Aorta (tissue), 5 donors: ENCODE data around the gene RSPO3. TPM values are rescaled to one million over a fixed set of nuclear protein-coding genes. Genes with fewer than 3 reads are reported as not detected.

Source experiments
- ATAC-seq: fragments of 200-7000 bp; cut with Tn5 transposase; one replicate; pipeline ENCODE4 v1.9.1; 2022; ENCODE audit warnings: moderate library complexity; ENCODE audit not compliant: low FRiP score
- DNase-seq, 2 donors: peaks; one replicate each; pipeline ENCODE4 v3.0.0-alpha.2; 2020
- H3K27ac ChIP-seq, 2 donors: one replicate each; pipeline ENCODE4 v1.5.1; 2013; ENCODE audit warnings: low read length in 2 of 2, mild to moderate bottlenecking in 2 of 2, moderate library complexity in 2 of 2, control low read depth in 1 of 2, inconsistent platforms in 1 of 2, low read depth in 1 of 2
- H3K27me3 ChIP-seq, 2 donors: one replicate each; pipeline ENCODE4 v1.6.1; 2013; ENCODE audit warnings: control low read depth in 1 of 2, low read length in 1 of 2, mild to moderate bottlenecking in 1 of 2, moderate library complexity in 1 of 2; ENCODE audit not compliant: insufficient read depth in 2 of 2, control insufficient read depth in 1 of 2
- H3K36me3 ChIP-seq, 2 donors: one replicate each; pipeline ENCODE4 v1.6.1; 2013; ENCODE audit warnings: control low read depth in 1 of 2, low read length in 1 of 2, mild to moderate bottlenecking in 1 of 2; ENCODE audit not compliant: insufficient read depth in 2 of 2, control insufficient read depth in 1 of 2
- H3K4me1 ChIP-seq, 2 donors: one replicate each; pipeline ENCODE4 v1.6.1; 2013; ENCODE audit warnings: low read length in 2 of 2, control low read depth in 1 of 2, mild to moderate bottlenecking in 1 of 2, moderate library complexity in 1 of 2; ENCODE audit not compliant: insufficient read depth in 2 of 2, control insufficient read depth in 1 of 2
- H3K4me3 ChIP-seq, 2 donors: one replicate each; pipeline ENCODE4 v1.5.1; 2013; ENCODE audit warnings: low read length in 2 of 2, control low read depth in 1 of 2, mild to moderate bottlenecking in 1 of 2
- H3K9me3 ChIP-seq: one replicate; pipeline ENCODE4 v1.6.1; 2013; ENCODE audit warnings: mild to moderate bottlenecking, low read length; ENCODE audit not compliant: control insufficient read depth
- WGBS, 2 donors: extraction: QIAGEN DNeasy Blood & Tissue Kit; methylation state at CpG; one replicate each; pipeline ENCODE4 v1.1.7; 2013; 5-methylcytosine and 5-hydroxymethylcytosine counted together
- intact Hi-C, 2 donors: fragments of 100-400 bp; cut with DNase I; formaldehyde crosslinking; loops; one replicate each; pipeline versions ENCODE4 v1.14.2 to v1.15.0; 2022
- polyA plus RNA-seq, 2 donors: library from polyadenylated mRNA; stranded (reverse); fragments of 200-250 nt; gene quantifications; one replicate each; pipeline ENCODE4 v1.2.3, GENCODE V29; 2013
- total RNA-seq, 2 donors: library from RNA; stranded (reverse); fragmentation: NEBNext Ultra II Directional; extraction: Animal tissue kit (Norgen Biotek cat#: 25700); gene quantifications; one replicate each; pipeline ENCODE4 v1.2.1, GENCODE V29; 2021
- donor health status: healthy with polysubstance abuse.
- donor health status: Bipolar disorder and iron deficiency.
- donor health status: DM: no; HTN: no; CAD: no.
- donor health status: DM: no; HTN: no; CAD: no.
- donor health status: DM: yes; HTN: yes; CAD: no.

RSPO3 gene
- total and polyA plus RNA-seq, 4 donors = 0.38 to 12.5 (median 5.2) TPM; not detected in 1

DNA sequence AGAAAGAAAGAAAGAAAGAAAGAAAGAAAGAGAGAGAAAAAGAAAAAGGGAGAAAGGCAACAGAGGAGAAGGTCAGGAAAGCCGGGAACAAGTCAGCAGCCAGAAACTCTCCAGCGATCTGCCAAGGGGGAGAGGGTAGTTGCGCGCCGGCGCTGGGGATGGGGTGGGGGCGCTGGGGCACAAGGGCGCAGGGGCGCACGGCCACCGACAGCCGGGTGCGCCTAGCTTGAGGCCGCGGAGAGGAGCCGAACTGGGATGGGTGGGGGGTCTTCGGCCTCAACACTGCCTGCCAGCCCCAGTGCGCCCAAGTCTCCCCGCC lies 533 bp upstream of the RSPO3 start:
- H3K4me3 ChIP-seq = peak overlapping the region in 1 of 2 donors; percentile 69

GRCh38 chr6:127119102-127120022 lies 891 bp downstream of the RSPO3 start:
- Histone ChIP-seq H3K36me3 (no peaks in the 10 kb centered on the region), H3K27me3 (no peaks in the 10 kb centered on the region), H3K9me3 (no peaks in the 10 kb centered on the region), H3K4me3 (peak overlapping the region; percentile 69), H3K27ac (no peak overlapping the region), H3K4me1 (no peaks in the 10 kb centered on the region)
- intact Hi-C loops = loop anchor here in 1 of 2 donors (10.0 kb wide), 1 partner anchor 315 kb away; no protein-coding TSS in a partner anchor
- 1% methylated on average over 82 of the region's 82 CpGs for WGBS, 2 donors
- DNase-seq (peak in 1 of 2 donors; percentile 76), ATAC-seq (peak; percentile 33)

More for the DNA sequence above, 533 bp upstream of the RSPO3 start:
- Histone ChIP-seq H3K27me3 (no peaks in the 10 kb centered on the region), H3K36me3 (no peaks in the 10 kb centered on the region), H3K27ac (no peak overlapping the region), H3K4me1 (no peaks in the 10 kb centered on the region), H3K9me3 (no peaks in the 10 kb centered on the region)
- peak; percentile 23 for ATAC-seq
- 2% methylated on average over 14 to 19 of the region's 19 CpGs for WGBS, 2 donors
- peak in 1 of 2 donors; percentile 69 for DNase-seq
- intact Hi-C loops = no loop called here

GRCh38 chr6:127120023-127120786 lies 1.7 kb downstream of the RSPO3 start:
- H3K27ac ChIP-seq = no peak overlapping the region
- peak; percentile 13 for ATAC-seq
- H3K36me3 ChIP-seq = no peaks in the 10 kb centered on the region
- H3K4me1 ChIP-seq = no peaks in the 10 kb centered on the region
- peak in 1 of 2 donors; percentile 80 for DNase-seq
- no peaks in the 10 kb centered on the region for H3K9me3 ChIP-seq
- intact Hi-C loops = loop anchor here in 1 of 2 donors (10.0 kb wide), 1 partner anchor 315 kb away; no protein-coding TSS in a partner anchor
- 3 to 4% methylated on average over 37 of the region's 37 CpGs for WGBS, 2 donors
- no peaks in the 10 kb centered on the region for H3K27me3 ChIP-seq
- H3K4me3 ChIP-seq = no peak overlapping the region

- H3K27me3 ChIP-seq = no peaks in the 10 kb centered on the region
- H3K27ac ChIP-seq = no peak overlapping the region
- 4 to 6% methylated on average over 35 of the region's 35 CpGs for WGBS, 2 donors
- H3K36me3 ChIP-seq = no peaks in the 10 kb centered on the region
- intact Hi-C loops = loop anchor here in 1 of 2 donors (10.0 kb wide), 1 partner anchor 316 kb away; no protein-coding TSS in a partner anchor
- ATAC-seq (peak; percentile 71), DNase-seq (peak; percentile 77 to 88)
- H3K9me3 ChIP-seq = no peaks in the 10 kb centered on the region
- no peaks in the 10 kb centered on the region for H3K4me1 ChIP-seq
- H3K4me3 ChIP-seq = no peak overlapping the region
Measured at GRCh38 chr6:127120787-127121636, 2.5 kb downstream of the RSPO3 start.

DNA sequence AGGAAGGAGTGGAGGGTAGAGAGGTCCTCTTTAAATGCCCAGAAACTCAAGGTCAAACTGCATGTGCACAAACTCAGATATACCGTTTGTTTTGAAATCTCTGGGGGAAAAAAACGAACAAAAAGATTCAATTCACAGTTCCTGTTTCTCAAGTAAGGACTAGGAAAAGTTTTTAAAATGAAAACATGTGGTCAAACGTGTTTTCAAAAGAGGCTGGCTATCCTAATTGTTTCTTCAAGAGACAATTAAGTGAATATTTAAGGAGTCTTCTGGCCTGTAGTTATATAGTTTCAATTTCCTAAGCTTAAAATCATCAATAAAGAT lies 3.1 kb downstream of the RSPO3 start:
- intact Hi-C loops = loop anchor here in 1 of 2 donors (10.0 kb wide), 1 partner anchor 317 kb away; no protein-coding TSS in a partner anchor
- ATAC-seq (no peak), DNase-seq (no peak)
- no peak overlapping the region for H3K4me3 ChIP-seq
- no peaks in the 10 kb centered on the region for H3K9me3 ChIP-seq
- no peaks in the 10 kb centered on the region for H3K4me1 ChIP-seq
- no peaks in the 10 kb centered on the region for H3K36me3 ChIP-seq
- H3K27ac ChIP-seq = no peak overlapping the region
- WGBS, 2 donors = 30 to 31% methylated on average over 3 of the region's 3 CpGs
- H3K27me3 ChIP-seq = no peaks in the 10 kb centered on the region

DNA sequence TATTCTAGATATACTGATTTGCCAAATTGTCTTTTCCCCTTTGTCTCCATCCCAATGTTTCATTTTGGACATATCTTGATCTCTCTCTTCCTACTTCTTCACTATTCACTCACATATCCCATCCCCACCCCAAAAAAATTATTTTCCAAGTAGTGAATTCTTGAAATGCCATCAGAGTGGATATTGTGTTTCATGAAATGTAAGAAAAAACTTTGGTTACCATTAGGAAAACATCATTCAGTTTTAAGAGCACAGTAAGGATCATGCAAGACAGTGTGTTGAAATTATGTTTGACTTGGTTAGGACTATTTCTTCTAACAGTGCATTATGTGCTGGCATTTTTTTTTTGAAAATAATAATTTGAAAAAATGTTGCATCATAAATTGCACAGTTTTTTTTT lies 5.7 kb downstream of the RSPO3 start:
- DNase-seq = no peak
- ATAC-seq = no peak
- no peaks in the 10 kb centered on the region for H3K9me3 ChIP-seq
- no peaks in the 10 kb centered on the region for H3K4me1 ChIP-seq
- H3K27me3 ChIP-seq = no peaks in the 10 kb centered on the region
- no peaks in the 10 kb centered on the region for H3K36me3 ChIP-seq
- no peak overlapping the region for H3K4me3 ChIP-seq
- H3K27ac ChIP-seq = no peak overlapping the region
- intact Hi-C loops = loop anchor here in 1 of 2 donors (10.0 kb wide), 1 partner anchor 319 kb away; no protein-coding TSS in a partner anchor

- H3K9me3 ChIP-seq = no peaks in the 10 kb centered on the region
- no peak overlapping the region for H3K4me3 ChIP-seq
- no peaks in the 10 kb centered on the region for H3K36me3 ChIP-seq
- ATAC-seq = no peak
- H3K27me3 ChIP-seq = no peaks in the 10 kb centered on the region
- no peak overlapping the region for H3K27ac ChIP-seq
- intact Hi-C loops = loop anchor here in 1 of 2 donors (10.0 kb wide), 1 partner anchor 320 kb away; no protein-coding TSS in a partner anchor
- no peaks in the 10 kb centered on the region for H3K4me1 ChIP-seq
- DNase-seq = no peak
Measured at GRCh38 chr6:127124680-127125079, 6.2 kb downstream of the RSPO3 start.

GRCh38 chr6:127128066-127128465 lies 9.6 kb downstream of the RSPO3 start:
- WGBS, 2 donors = 76 to 90% methylated on average over 1 of the region's 1 CpG
- ATAC-seq (no peak), DNase-seq (no peak)
- no peak overlapping the region for H3K4me3 ChIP-seq
- no peak overlapping the region for H3K27ac ChIP-seq
- no peaks in the 10 kb centered on the region for H3K27me3 ChIP-seq
- H3K4me1 ChIP-seq = no peaks in the 10 kb centered on the region
- H3K9me3 ChIP-seq = no peaks in the 10 kb centered on the region
- H3K36me3 ChIP-seq = no peaks in the 10 kb centered on the region
- intact Hi-C loops = loop anchor here in 1 of 2 donors (10.0 kb wide), 1 partner anchor 323 kb away; no protein-coding TSS in a partner anchor
